ENCODE measurements around the gene AJAP1.
"Not testable (repeated sequence)": the region's sequence is repeated elsewhere in the genome, so short reads cannot be mapped to it uniquely, and the experiment has no call there.

The AJAP1 gene

DNA sequence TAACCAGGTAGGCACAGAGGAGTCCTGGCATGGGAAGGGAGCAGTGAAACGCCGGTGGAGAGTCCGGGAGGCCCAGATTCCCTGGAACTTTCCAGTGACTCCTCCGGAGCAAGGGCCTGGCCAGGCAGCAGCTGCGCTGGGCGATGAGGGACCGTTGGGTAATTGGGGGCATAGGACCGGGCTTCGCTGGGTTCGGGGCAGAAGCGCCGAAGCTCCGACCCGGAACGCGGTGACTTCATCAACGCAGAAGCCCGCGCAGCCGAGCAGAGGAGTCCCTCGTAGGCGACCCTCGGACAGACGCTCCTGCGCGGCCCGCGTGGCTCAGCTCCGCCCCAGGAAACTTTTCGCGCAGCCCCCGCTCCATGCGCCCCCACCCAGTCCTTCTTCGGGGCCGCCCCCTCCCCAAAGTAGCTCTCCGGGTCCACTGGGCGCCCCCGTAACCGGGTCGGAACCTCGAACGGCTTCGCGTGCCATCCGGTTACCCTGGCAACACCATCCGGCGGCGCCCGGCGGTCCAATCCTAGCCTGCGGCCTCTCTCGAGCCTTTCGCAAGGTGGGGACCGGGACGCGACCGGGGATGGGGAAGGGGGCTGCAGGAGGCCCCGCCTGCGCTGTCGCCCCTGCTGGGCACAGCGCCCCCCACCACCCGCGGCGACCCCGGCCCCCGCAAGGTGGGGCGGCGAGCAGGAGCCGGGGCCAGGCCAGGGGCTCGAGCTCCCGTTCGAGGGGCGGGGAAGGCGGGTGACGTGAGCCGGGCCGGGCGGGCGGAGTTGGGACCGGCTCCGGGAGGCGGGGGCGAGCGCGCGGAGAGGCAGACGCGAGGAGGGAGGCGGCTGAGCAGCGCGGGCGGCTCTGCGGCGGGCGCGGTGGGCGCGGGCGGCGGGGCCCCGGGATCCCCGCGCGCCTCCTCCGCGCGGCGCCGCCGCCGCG is at the start of gene AJAP1:
AJAP1 (plus strand) TSS at position 814 of the 930 bp plus-strand sequence. CDS start 817 bp downstream, outside the sequence.
- DNase-seq: no peak

DNA sequence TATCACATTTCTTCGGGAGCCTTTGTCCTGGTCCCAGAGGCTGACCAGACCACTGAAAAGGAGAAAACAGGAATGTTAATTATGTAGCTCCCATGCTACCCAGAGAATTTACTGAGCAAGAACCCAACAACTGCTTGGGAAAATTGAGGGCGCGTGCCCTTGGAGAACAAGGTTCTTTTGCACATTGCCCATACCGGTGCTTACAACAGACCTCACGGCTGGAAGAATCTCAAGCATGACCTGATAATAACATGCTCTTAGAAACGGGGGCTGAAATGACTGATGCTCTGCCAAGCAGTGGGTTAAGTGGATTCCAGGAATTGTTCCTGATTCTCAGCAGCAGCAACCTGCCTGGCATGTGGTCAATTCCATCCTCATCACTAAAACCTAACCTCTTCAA is 49.3 kb upstream of the AJAP1 start:
- DNase-seq: no peak

- DNase-seq: no peak
Observed at GRCh38 chr1:4611563-4612341, 42.7 kb upstream of the AJAP1 start.

DNA sequence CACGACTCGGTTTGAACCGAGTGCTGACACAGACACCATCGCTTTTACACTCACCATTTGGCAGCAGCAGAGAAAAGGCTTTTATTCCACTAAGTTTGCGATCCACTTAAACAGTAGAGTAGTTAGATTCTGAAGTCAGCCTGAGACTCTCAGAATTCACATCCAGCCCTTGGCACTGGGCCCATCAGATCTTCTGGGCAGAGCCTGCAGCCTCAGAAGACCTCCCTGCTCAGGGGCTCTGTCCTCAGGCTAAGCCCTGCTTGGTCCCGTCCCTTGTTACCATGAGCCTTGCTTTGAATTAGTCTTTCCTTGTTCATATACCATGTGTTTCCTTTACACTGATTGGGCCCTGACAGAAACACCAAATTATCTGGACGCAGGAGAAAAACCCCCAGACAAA is 41.4 kb upstream of the AJAP1 start:
- DNase-seq: no peak

GRCh38 chr1:4613606-4614370 is 40.6 kb upstream of the AJAP1 start:
- DNase-seq: no peak

DNA sequence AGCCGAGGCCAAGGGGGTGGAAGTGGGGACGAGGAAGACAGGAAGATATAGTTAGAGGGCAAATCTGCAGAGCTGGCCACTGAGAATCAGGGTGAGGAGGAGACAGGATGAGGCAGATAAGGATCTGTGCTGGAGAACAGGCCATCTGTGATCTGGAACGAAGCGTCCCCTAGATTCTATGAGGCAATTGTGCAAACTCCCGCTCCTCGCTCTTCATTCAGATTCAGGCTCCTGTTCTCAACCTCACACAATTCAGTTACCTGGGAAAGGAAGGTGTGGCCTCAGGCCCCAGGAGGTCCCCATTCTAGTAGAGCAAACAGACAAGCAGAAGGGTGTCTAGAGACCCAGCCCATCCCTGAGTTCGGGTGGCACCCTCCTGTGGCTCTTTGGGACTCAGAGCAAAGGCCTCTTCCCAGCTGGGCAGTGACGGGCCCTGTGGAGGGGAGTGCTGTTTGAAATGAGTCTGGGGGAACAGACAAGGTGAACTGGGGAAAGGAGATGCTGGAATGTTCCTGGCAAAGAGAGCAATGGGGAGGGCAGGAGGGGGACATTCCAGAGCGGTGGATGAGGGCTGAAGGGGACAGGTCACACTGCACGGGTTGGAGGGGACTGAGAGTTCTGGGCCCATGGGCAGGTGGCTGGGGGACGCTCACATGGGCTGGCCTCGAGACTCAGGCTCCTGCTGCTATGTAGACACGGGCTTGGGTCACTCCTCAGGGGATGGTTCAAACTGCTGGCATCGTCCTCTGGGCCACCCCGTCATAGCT is 39.9 kb upstream of the AJAP1 start:
- no peak for DNase-seq

DNA sequence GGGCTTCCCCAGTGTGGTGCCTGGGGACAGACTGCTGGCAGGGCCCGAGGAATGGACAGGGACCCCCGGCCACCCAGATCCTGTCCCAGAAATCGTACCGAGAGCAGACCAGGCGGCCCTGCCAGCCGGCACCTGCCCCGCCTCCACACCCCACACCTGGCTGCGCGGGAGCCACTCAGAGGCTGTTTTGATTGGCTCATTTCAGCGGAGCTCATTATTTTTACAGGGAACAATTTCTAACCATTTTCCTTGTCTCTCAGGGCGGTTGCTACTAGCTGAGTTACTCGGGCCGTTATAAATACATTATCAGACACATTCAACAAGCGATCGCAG is 39.3 kb upstream of the AJAP1 start:
- no peak for DNase-seq

DNA sequence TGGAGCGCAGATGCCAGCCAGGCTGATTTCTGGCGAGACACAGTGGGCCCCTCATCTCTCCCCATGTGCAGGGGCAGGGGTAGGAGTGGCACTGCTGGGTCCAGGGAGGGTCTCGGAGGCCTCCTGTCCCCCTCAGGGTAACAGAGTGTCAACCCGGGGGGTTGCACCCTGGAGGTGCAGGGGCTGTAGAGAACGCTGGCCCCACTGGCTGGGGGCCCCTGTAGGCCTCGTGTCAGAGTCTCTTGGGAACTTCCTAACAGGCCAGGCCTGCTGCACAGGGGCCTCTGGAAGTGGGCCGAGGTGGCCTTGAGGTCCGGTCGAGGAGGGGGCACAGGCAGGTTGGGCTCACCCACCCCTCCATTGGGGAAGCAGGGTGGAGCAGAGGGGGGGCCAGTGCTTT is 38.9 kb upstream of the AJAP1 start:
- DNase-seq: no peak

DNA sequence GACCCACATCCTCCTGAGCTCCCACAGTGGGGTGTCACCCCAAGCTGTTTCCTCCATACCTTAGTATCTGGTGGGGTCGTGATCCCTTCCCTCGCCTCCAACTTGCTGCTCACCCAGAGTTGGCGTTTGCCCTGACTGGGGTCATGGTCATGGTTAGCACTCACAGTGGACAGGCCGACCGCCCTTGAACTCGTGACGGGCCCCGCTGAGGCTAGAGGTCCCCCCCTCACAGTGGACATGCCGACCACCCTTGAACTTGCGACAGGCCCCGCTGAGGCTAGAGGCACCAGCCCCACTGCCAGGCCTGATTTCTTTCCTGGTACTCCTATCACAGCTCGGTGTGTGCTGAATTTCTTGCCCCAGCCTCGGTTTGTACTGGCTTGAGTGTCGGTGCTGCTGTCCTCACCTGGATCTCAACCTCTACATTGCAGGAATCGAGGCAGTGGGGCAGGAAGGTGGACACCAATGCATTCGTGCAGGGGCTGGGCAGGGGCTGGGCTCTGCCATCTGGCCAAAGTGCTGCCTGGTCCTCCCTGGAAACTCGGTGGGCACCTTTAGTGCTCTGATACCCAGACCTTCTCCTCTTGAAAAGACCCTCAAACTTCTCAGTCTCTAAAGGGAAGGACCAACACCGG is 37.5 kb upstream of the AJAP1 start:
- DNase-seq: no peak

GRCh38 chr1:4617506-4617905 is 36.9 kb upstream of the AJAP1 start:
- DNase-seq: no peak

DNA sequence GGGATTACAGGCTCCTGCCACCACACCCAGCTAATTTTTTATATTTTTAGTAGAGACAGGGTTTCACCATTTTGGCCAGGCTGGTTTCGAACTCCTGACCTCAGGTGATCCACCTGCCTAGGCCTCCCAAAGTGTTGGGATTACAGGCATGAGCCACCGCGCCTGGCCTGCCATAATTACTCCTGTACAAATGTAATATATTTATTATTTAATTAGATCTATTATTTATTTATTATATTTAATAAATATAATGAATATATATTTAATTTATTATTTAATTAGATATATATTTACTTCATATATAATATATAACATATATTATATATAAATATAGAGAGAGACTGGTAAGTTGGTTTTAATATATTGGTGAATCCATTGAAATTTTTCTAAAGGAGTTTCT is 35.6 kb upstream of the AJAP1 start:
- not testable (repeated sequence) for DNase-seq

GRCh38 chr1:4621646-4622045 is 32.8 kb upstream of the AJAP1 start:
- no peak for DNase-seq

GRCh38 chr1:4622821-4623220 is 31.6 kb upstream of the AJAP1 start:
- DNase-seq: no peak

DNA sequence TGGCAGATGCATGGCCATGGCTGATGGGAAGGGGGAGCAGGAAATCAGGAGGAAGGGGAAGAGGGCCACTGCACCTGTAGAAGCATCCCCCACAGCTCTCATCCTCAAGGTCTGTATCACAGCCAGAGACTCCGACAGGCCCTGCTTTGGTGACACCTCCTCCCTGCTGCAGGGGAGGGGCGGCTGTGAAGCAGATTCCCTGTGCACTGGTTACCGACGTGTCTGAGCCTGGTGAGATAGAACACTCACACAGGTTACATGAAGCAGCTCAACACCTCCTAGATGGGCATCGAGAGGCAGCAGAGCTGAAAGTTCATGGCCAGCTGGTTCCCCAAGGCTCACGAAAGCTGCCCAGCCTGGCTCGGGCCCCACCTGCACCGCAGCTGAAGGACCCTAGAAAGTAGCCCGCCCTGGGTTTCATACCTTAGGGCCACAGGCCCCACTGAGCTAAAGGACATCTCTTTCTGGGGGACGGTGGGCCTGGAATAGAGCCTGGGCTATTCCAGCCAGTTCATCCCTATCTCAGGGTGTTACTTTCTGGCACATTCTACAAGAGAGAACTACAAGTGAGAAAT is 30.2 kb upstream of the AJAP1 start:
- DNase-seq: no peak

- DNase-seq: no peak
Observed at GRCh38 chr1:4624801-4625200, 29.6 kb upstream of the AJAP1 start.

DNA sequence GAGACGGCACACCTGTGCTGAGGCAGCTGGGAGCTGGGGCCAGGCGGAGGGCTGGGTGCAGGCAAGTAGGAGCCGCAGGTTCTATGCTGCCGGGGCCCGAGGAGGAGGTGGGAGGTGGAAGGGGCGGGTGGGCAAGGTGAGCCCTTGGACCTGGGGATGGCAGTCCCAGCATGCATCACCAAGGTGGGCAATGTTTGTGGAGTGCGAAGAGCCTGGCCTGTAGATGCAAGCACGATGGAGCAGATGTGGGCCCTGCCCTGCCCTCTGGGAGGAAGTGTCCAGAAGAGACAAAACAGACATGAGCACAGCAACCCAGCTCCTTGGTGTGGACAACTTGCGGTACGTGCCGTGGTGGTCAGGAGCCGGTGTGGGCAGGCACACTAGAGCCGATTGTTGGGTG is 28.3 kb upstream of the AJAP1 start:
- no peak for DNase-seq

DNA sequence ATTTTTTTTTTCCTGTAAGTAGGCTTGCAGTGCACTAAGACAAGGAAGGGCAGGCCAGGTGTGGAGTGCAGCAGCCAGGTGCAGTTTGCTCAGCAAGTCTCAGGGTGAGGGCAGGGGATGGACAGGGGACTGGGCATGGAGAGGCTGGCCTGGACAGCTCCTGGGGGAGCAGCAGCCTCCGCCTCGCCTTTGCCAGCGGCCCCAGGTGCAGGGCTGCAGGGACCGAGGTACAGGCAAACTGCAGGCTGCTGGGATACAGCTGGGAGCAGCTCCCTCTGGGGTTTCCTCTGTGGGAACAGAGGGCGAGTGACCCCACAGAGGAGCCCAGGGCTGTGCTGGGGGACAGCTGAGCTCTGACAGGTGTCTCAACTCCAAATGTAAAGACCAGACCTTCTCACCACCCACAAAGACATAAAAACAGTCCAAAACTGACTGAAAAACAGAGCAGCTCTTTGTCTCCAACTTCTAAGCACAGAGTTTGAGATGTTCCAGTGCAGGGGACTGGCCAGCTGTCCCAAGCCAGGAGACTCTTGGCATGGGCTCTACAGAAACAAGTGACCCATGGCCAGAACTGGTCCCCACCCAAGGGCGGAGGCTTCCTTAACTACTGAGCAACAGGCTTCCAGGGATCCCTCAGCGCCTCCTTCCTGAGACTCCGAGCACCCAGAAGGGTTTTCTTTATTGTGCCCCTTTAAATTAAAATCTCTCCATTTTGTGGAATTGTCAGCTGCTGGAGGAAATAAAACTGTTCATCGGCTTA is 27.7 kb upstream of the AJAP1 start:
- no peak for DNase-seq

GRCh38 chr1:4627353-4627752 is 27.1 kb upstream of the AJAP1 start:
- DNase-seq: no peak

DNA sequence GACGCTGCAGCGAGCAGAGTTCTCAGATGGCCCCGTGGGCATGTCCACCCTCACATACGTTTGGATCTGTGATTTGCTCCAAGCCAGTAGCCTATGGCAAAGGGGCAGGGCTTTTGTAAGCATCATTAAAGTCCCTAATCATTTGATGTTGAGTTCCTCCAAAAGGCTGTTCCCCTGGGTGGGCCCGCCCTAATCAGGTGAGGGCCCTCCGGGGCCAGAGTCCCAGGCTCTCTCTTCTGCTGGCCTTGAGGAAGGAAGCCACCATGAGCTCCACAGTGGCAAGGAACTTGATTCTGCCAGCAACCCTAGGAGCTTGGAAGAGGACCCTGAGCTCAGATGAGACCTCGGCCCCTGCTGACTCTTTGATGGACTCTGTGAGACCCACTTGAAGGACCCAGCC is 25.4 kb upstream of the AJAP1 start:
- DNase-seq: no peak

DNA sequence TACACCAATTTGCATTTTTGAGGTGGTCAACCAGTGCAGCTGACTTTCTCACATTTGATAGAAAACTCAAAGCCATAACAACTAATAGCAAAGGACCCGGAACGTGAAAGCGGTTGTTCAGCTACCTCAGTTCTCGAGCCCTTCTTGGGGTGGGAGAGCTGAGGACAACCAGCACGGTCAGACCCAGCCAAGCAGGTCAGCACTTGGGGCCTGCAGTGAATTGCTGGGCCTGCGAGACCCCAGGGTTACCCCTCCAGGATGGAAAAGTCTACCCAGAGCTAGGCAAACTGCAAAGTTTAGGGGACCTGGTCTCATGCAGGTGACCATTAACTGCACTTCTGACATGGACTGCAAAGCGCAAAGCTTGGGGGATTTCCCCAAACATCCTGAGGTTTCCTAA is 23.8 kb upstream of the AJAP1 start:
- DNase-seq: no peak

DNA sequence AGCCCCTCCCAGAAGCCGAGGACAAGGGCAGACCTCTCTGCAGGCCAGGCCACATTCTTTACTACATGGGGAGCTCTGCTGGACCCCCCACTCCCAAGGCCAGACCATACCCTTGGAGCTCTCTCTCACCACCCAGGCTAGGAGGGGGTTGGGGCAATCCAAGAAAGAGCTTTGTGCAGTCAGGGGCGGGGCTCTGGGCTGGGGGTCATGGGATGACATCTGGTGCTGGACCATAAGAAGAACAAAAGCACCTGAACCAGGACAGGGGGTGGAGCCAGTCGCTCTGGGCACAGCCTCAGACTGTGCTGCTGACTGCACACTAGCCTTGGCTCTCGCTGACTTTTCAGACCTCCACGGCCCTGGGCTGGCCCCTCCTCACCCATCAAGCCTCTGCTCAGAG is 23.1 kb upstream of the AJAP1 start:
- DNase-seq: no peak
